Karpas-422 (cell line): ENCODE data around the gene WNT1. TPM values are rescaled to one million over a fixed set of nuclear protein-coding genes. Genes with fewer than 3 reads are reported as not detected.

Source experiments
- DNase-seq: peaks from one replicate; pipeline ENCODE4 v3.0.0-alpha.2; 2015
- H2AFZ ChIP-seq: fragments of 200-600 bp; sonication (generic); 2 replicates; pipeline ENCODE4 v1.6.1; 2014; ENCODE audit warnings: antibody characterized with exemption, low read length, mixed read lengths
- H3K27ac ChIP-seq: fragments of 200-600 bp; sonication (generic); 2 replicates; pipeline ENCODE4 v1.5.1; 2014; ENCODE audit warnings: mild to moderate bottlenecking, low read length, moderate library complexity
- H3K27me3 ChIP-seq: fragments of 200-600 bp; sonication (generic); 2 replicates; pipeline ENCODE4 v1.6.1; 2014; ENCODE audit warnings: low read length, mixed read lengths
- H3K36me3 ChIP-seq: fragments of 200-600 bp; sonication (generic); 2 replicates; pipeline ENCODE4 v1.6.1; 2014; ENCODE audit warnings: low read length, mixed read lengths; ENCODE audit not compliant: insufficient read depth
- H3K4me1 ChIP-seq: fragments of 200-600 bp; sonication (generic); 2 replicates; pipeline ENCODE4 v1.6.1; 2014; ENCODE audit warnings: mild to moderate bottlenecking, low read length, mixed read lengths
- H3K4me2 ChIP-seq: fragments of 200-600 bp; sonication (generic); 2 replicates; pipeline ENCODE4 v1.6.1; 2014; ENCODE audit warnings: low read length, low read depth, mild to moderate bottlenecking; ENCODE audit not compliant: poor library complexity, severe bottlenecking
- H3K4me3 ChIP-seq: fragments of 200-600 bp; sonication (generic); 2 replicates; pipeline ENCODE4 v1.5.1; 2014; ENCODE audit warnings: mild to moderate bottlenecking, antibody characterized with exemption, low read length, mixed read lengths
- H3K79me2 ChIP-seq: fragments of 200-600 bp; sonication (generic); 2 replicates; pipeline ENCODE4 v1.6.1; 2014; ENCODE audit warnings: mild to moderate bottlenecking, low read length, mixed read lengths
- H3K9ac ChIP-seq: fragments of 200-600 bp; sonication (generic); 2 replicates; pipeline ENCODE4 v1.6.0; 2014; ENCODE audit warnings: low read length
- H3K9me2 ChIP-seq: fragments of 200-600 bp; sonication (generic), shearing (Covaris generic); replicated peaks from 2 replicates; pipeline ENCODE4 v1.6.0; 2014; ENCODE audit warnings: mild to moderate bottlenecking, low read length, moderate library complexity; ENCODE audit not compliant: insufficient read depth
- H3K9me3 ChIP-seq: fragments of 300-700, 200-600 bp; sonication (generic); 2 replicates; pipeline ENCODE4 v1.6.1; 2014; ENCODE audit warnings: low read length, mixed read lengths
- H4K20me1 ChIP-seq: fragments of 200-600 bp; sonication (generic); 2 replicates; pipeline ENCODE4 v1.6.1; 2014; ENCODE audit warnings: mild to moderate bottlenecking, antibody characterized with exemption, low read length, low read depth; ENCODE audit not compliant: insufficient read depth
- total RNA-seq: library from RNA; depleted of rRNA; stranded (reverse); fragments of >200 nt; shearing (Covaris generic); gene quantifications from 2 replicates; pipeline ENCODE4 v1.2.3, GENCODE V29; 2014; ENCODE audit warnings: low replicate concordance

Gene WNT1
- total RNA-seq, 1 experiment from 2014 or later: not detected

- Histone ChIP-seq H3K9me3 (no peaks in the 10 kb centered on the region), H3K9me2 (no peaks in the 10 kb centered on the region), H2AFZ (no peak overlapping the region), H3K36me3 (peaks cover 38% of the 10 kb centered on the region; the same call in 1 of the 2 replicates), H3K27ac (no peak overlapping the region), H3K9ac (no peak overlapping the region), H3K4me1 (no peaks in the 10 kb centered on the region), H4K20me1 (0 out of 2 replicates have a peak, but pooled peaks cover 4% of the 10 kb centered on the region), H3K4me3 (no peak overlapping the region), H3K4me2 (no peak overlapping the region), H3K79me2 (no peaks in the 10 kb centered on the region), H3K27me3 (no peaks in the 10 kb centered on the region)
- no peak for DNase-seq
These were observed 48.0 kb downstream of the WNT1 start for GRCh38 chr12:49026101-49026500.

- no peak overlapping the region for H2AFZ ChIP-seq
- H3K27ac ChIP-seq: no peak overlapping the region
- no peaks in the 10 kb centered on the region for H3K27me3 ChIP-seq
- H3K4me2 ChIP-seq: no peak overlapping the region
- peaks cover 35% of the 10 kb centered on the region; the same call in 1 of the 2 replicates for H3K36me3 ChIP-seq
- H3K9me2 ChIP-seq: no peaks in the 10 kb centered on the region
- 0 out of 2 replicates have a peak, but pooled peaks cover 4% of the 10 kb centered on the region for H4K20me1 ChIP-seq
- H3K79me2 ChIP-seq: no peaks in the 10 kb centered on the region
- H3K4me1 ChIP-seq: no peaks in the 10 kb centered on the region
- H3K9ac ChIP-seq: no peak overlapping the region
- DNase-seq: no peak
- no peaks in the 10 kb centered on the region for H3K9me3 ChIP-seq
- no peak overlapping the region for H3K4me3 ChIP-seq
These were observed 48.8 kb downstream of the WNT1 start for GRCh38 chr12:49026678-49027480.

GRCh38 chr12:49027846-49028555 is 49.9 kb downstream of the WNT1 start:
- Histone ChIP-seq H3K36me3 (peaks cover 44% of the 10 kb centered on the region; the same call in 1 of the 2 replicates), H3K4me2 (no peak overlapping the region), H2AFZ (no peak overlapping the region), H3K27ac (no peak overlapping the region), H3K9me2 (no peaks in the 10 kb centered on the region), H3K4me1 (no peaks in the 10 kb centered on the region), H3K79me2 (no peaks in the 10 kb centered on the region), H3K4me3 (no peak overlapping the region), H3K9me3 (no peaks in the 10 kb centered on the region), H3K9ac (no peak overlapping the region), H3K27me3 (no peaks in the 10 kb centered on the region), H4K20me1 (0 out of 2 replicates have a peak, but pooled peaks cover 4% of the 10 kb centered on the region)
- no peak for DNase-seq

GRCh38 chr12:49028666-49029275 is 50.6 kb downstream of the WNT1 start:
- Histone ChIP-seq H3K79me2 (no peaks in the 10 kb centered on the region), H3K4me2 (no peak overlapping the region), H3K9ac (no peak overlapping the region), H3K4me3 (no peak overlapping the region), H3K36me3 (peaks cover 45% of the 10 kb centered on the region; the same call in 1 of the 2 replicates), H4K20me1 (0 out of 2 replicates have a peak, but pooled peaks cover 4% of the 10 kb centered on the region), H2AFZ (no peak overlapping the region), H3K9me2 (no peaks in the 10 kb centered on the region), H3K9me3 (no peaks in the 10 kb centered on the region), H3K27me3 (no peaks in the 10 kb centered on the region), H3K27ac (no peak overlapping the region), H3K4me1 (no peaks in the 10 kb centered on the region)
- no peak for DNase-seq

GRCh38 chr12:49030119-49030518 is 52.0 kb downstream of the WNT1 start:
- Histone ChIP-seq H3K4me1 (no peaks in the 10 kb centered on the region), H2AFZ (no peak overlapping the region), H3K27ac (no peak overlapping the region), H3K27me3 (no peaks in the 10 kb centered on the region), H4K20me1 (0 out of 2 replicates have a peak, but pooled peaks cover 9% of the 10 kb centered on the region), H3K4me3 (no peak overlapping the region), H3K9ac (no peak overlapping the region), H3K36me3 (peaks cover 46% of the 10 kb centered on the region), H3K9me2 (no peaks in the 10 kb centered on the region), H3K79me2 (no peaks in the 10 kb centered on the region), H3K4me2 (no peak overlapping the region), H3K9me3 (no peaks in the 10 kb centered on the region)
- no peak for DNase-seq

GRCh38 chr12:49030714-49031572 is 52.8 kb downstream of the WNT1 start:
- no peaks in the 10 kb centered on the region for H3K79me2 ChIP-seq
- no peak overlapping the region for H3K27ac ChIP-seq
- DNase-seq: no peak
- H3K9ac ChIP-seq: no peak overlapping the region
- H3K4me2 ChIP-seq: no peak overlapping the region
- 0 out of 2 replicates have a peak, but pooled peaks cover 4% of the 10 kb centered on the region for H4K20me1 ChIP-seq
- peaks cover 40% of the 10 kb centered on the region for H3K36me3 ChIP-seq
- no peaks in the 10 kb centered on the region for H3K9me3 ChIP-seq
- no peaks in the 10 kb centered on the region for H3K4me1 ChIP-seq
- no peaks in the 10 kb centered on the region for H3K9me2 ChIP-seq
- H2AFZ ChIP-seq: no peak overlapping the region
- no peak overlapping the region for H3K4me3 ChIP-seq
- no peaks in the 10 kb centered on the region for H3K27me3 ChIP-seq

GRCh38 chr12:49031573-49032161 is 53.5 kb downstream of the WNT1 start:
- Histone ChIP-seq H3K27ac (no peak overlapping the region), H3K9me2 (no peaks in the 10 kb centered on the region), H4K20me1 (0 out of 2 replicates have a peak, but pooled peaks cover 4% of the 10 kb centered on the region), H3K79me2 (no peaks in the 10 kb centered on the region), H3K4me2 (no peak overlapping the region), H3K9ac (no peak overlapping the region), H3K4me1 (no peaks in the 10 kb centered on the region), H3K9me3 (no peaks in the 10 kb centered on the region), H3K27me3 (no peaks in the 10 kb centered on the region), H3K36me3 (peaks cover 38% of the 10 kb centered on the region), H2AFZ (no peak overlapping the region), H3K4me3 (no peak overlapping the region)
- no peak for DNase-seq
